WTC11 (cell line): ENCODE results near the gene IFNL4. TPM values are rescaled to one million over a fixed set of nuclear protein-coding genes. Genes with fewer than 3 reads are reported as not detected.
A peak's percentile ranks its signal among the peaks of the same experiment; 100 is the strongest.

Source experiments
- AFF4 ChIP-seq: sonication (generic); formaldehyde crosslinking; IDR thresholded peaks from 2 replicates; pipeline ENCODE4 v1.8.1; 2023; ENCODE audit warnings: mild to moderate bottlenecking, missing genetic modification reagents, borderline replicate concordance
- CREB1 ChIP-seq: sonication (generic); formaldehyde crosslinking; IDR thresholded peaks from 2 replicates; pipeline ENCODE4 v1.8.0; 2023; ENCODE audit warnings: mild to moderate bottlenecking, missing genetic modification reagents
- E2F1 ChIP-seq: sonication (generic); formaldehyde crosslinking; IDR thresholded peaks from 2 replicates; pipeline ENCODE4 v1.8.0; 2022; ENCODE audit warnings: mild to moderate bottlenecking, missing genetic modification reagents
- ESRRA ChIP-seq: sonication (generic); formaldehyde crosslinking; IDR thresholded peaks from 2 replicates; pipeline ENCODE4 v1.8.1; 2022; ENCODE audit warnings: mild to moderate bottlenecking, missing genetic modification reagents, borderline replicate concordance
- FOXJ3 ChIP-seq: sonication (generic); formaldehyde crosslinking; IDR thresholded peaks from 2 replicates; pipeline ENCODE4 v1.9.0; 2021; ENCODE audit warnings: missing genetic modification reagents, mild to moderate bottlenecking, borderline replicate concordance
- HMGA2 ChIP-seq: fragments of 250-450 bp; sonication (Bioruptor Pico); IDR thresholded peaks from 2 replicates; pipeline ENCODE4 v1.4.0; 2021; ENCODE audit warnings: mild to moderate bottlenecking, moderate library complexity
- JUN ChIP-seq: sonication (generic); formaldehyde crosslinking; IDR thresholded peaks from 2 replicates; pipeline ENCODE4 v1.8.0; 2023; ENCODE audit warnings: mild to moderate bottlenecking, missing genetic modification reagents
- KAT7 ChIP-seq: sonication (generic); formaldehyde crosslinking; IDR thresholded peaks from 2 replicates; pipeline ENCODE4 v1.8.1; 2023; ENCODE audit warnings: missing genetic modification reagents, mild to moderate bottlenecking, borderline replicate concordance
- MLX ChIP-seq: sonication (generic); formaldehyde crosslinking; IDR thresholded peaks from 2 replicates; pipeline ENCODE4 v1.8.1; 2023; ENCODE audit warnings: mild to moderate bottlenecking, missing genetic modification reagents, moderate library complexity
- MYBL2 ChIP-seq: sonication (generic); formaldehyde crosslinking; IDR thresholded peaks from 2 replicates; pipeline ENCODE4 v1.8.1; 2023; ENCODE audit warnings: mild to moderate bottlenecking, moderate library complexity, missing genetic modification reagents
- RELA ChIP-seq: sonication (generic); formaldehyde crosslinking; IDR thresholded peaks from 2 replicates; pipeline ENCODE4 v1.8.1; 2022; ENCODE audit warnings: missing genetic modification reagents, mild to moderate bottlenecking, borderline replicate concordance
- SMAD3 ChIP-seq: sonication (generic); formaldehyde crosslinking; IDR thresholded peaks from 2 replicates; pipeline ENCODE4 v1.8.0; 2022; ENCODE audit warnings: missing genetic modification reagents, mild to moderate bottlenecking, borderline replicate concordance
- USF1 ChIP-seq: sonication (generic); formaldehyde crosslinking; IDR thresholded peaks from 2 replicates; pipeline ENCODE4 v1.8.0; 2022; ENCODE audit warnings: mild to moderate bottlenecking, missing genetic modification reagents
- ZNF121 ChIP-seq: sonication (generic); formaldehyde crosslinking; IDR thresholded peaks from 2 replicates; pipeline ENCODE4 v1.8.0; 2023; ENCODE audit warnings: missing genetic modification reagents
- ZNF219 ChIP-seq: sonication (generic); formaldehyde crosslinking; IDR thresholded peaks from 2 replicates; pipeline ENCODE4 v1.8.0; 2023; ENCODE audit warnings: missing genetic modification reagents, mild to moderate bottlenecking, borderline replicate concordance
- ZNF232 ChIP-seq: sonication (generic); formaldehyde crosslinking; IDR thresholded peaks from 2 replicates; pipeline ENCODE4 v1.8.0; 2022; ENCODE audit warnings: mild to moderate bottlenecking, missing genetic modification reagents
- ZNF317 ChIP-seq: sonication (generic); formaldehyde crosslinking; IDR thresholded peaks from 2 replicates; pipeline ENCODE4 v1.8.1; 2023; ENCODE audit warnings: low read depth, mild to moderate bottlenecking, moderate library complexity, missing genetic modification reagents, borderline replicate concordance
- ZNF416 ChIP-seq: fragments of 250-450 bp; sonication (Bioruptor Pico); IDR thresholded peaks from 2 replicates; pipeline ENCODE4 v1.9.0; 2021; ENCODE audit warnings: mild to moderate bottlenecking, inconsistent platforms
- total RNA-seq: library from RNA; stranded (reverse); gene quantifications from 3 replicates; pipeline ENCODE4 v1.2.3, GENCODE V29; 2021
- TF ChIP-seq, protein P1 (sequence below): fragments of 250-450 bp; sonication (Bioruptor Pico); IDR thresholded peaks from 2 replicates; pipeline ENCODE4 v1.9.0; 2021; ENCODE audit warnings: mild to moderate bottlenecking, borderline replicate concordance
- TF ChIP-seq, protein P2 (sequence below): fragments of 200-600 bp; IDR thresholded peaks from 2 replicates; pipeline ENCODE4 v1.8.0; 2022; ENCODE audit warnings: antibody characterized with exemption
- TF ChIP-seq, protein P3 (sequence below): sonication (generic); formaldehyde crosslinking; IDR thresholded peaks from 2 replicates; pipeline ENCODE4 v1.8.1; 2023; ENCODE audit warnings: mild to moderate bottlenecking, moderate library complexity, missing genetic modification reagents
- TF ChIP-seq, protein P4 (sequence below): fragments of 250-450 bp; sonication (Bioruptor Pico); IDR thresholded peaks from 2 replicates; pipeline ENCODE4 v2.1.2; 2022; ENCODE audit warnings: mild to moderate bottlenecking, moderate library complexity

The IFNL4 gene
- total RNA-seq, 1 experiment from 2014 or later, result not detected

DNA sequence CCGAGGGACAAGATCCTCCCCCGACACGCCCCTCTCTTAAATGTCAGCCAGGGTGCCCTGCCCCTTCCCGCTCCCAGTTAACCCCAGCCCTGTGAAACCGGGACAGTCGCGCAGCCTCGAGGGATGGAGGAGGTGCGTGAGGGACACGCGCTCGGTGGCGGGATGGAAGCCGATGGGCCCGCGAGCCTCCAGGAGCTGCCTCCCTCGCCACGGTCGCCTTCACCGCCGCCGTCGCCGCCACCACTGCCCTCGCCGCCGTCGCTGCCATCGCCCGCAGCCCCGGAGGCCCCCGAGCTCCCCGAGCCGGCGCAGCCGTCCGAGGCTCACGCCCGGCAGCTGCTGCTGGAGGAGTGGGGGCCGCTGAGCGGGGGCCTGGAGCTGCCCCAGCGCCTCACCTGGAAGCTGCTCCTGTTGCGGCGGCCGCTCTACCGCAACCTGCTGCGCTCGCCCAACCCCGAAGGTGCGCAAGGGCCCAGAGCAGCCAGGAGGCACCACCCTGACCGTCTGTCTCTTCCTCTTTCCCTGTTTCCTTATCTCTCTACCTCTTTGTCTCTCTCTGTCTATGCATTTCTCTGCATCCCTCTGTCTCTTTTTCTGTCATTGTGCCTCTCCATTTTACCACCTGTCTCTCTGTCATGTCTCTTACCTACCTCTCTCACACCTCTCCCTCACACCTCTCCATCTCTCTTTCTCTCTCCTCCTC is 51.6 kb downstream of the IFNL4 start, which contains the start of gene NCCRP1 (continued):
- TF ChIP-seq AFF4 (CRISPR knock-in tag) (no peak), MYBL2 (CRISPR knock-in tag) (peak; percentile 80; the same call in 1 of the 2 replicates), HMGA2 (CRISPR knock-in tag) (no peak), RELA (peak; percentile 94; the same call in 1 of the 2 replicates), ESRRA (CRISPR knock-in tag) (0 out of 2 replicates have a peak, but pooled peaks have one; percentile 34), FOXJ3 (CRISPR knock-in tag) (no peak), JUN (CRISPR knock-in tag) (peak; percentile 72; the same call in 1 of the 2 replicates), KAT7 (CRISPR knock-in tag) (no peak), MLX (CRISPR knock-in tag) (no peak), ZNF219 (CRISPR knock-in tag) (no peak), ZNF232 (CRISPR knock-in tag) (0 out of 2 replicates have a peak, but pooled peaks have one; percentile 41), ZNF416 (CRISPR knock-in tag) (no peak), ZNF121 (CRISPR knock-in tag) (peak; percentile 58; the same call in 1 of the 2 replicates), ZNF317 (no peak), E2F1 (CRISPR knock-in tag) (no peak), USF1 (CRISPR knock-in tag) (peak; percentile 50; the same call in 1 of the 2 replicates), SMAD3 (CRISPR knock-in tag) (0 out of 2 replicates have a peak, but pooled peaks have one; percentile 72), CREB1 (CRISPR knock-in tag) (no peak)
- TF ChIP-seq, protein P1, sequence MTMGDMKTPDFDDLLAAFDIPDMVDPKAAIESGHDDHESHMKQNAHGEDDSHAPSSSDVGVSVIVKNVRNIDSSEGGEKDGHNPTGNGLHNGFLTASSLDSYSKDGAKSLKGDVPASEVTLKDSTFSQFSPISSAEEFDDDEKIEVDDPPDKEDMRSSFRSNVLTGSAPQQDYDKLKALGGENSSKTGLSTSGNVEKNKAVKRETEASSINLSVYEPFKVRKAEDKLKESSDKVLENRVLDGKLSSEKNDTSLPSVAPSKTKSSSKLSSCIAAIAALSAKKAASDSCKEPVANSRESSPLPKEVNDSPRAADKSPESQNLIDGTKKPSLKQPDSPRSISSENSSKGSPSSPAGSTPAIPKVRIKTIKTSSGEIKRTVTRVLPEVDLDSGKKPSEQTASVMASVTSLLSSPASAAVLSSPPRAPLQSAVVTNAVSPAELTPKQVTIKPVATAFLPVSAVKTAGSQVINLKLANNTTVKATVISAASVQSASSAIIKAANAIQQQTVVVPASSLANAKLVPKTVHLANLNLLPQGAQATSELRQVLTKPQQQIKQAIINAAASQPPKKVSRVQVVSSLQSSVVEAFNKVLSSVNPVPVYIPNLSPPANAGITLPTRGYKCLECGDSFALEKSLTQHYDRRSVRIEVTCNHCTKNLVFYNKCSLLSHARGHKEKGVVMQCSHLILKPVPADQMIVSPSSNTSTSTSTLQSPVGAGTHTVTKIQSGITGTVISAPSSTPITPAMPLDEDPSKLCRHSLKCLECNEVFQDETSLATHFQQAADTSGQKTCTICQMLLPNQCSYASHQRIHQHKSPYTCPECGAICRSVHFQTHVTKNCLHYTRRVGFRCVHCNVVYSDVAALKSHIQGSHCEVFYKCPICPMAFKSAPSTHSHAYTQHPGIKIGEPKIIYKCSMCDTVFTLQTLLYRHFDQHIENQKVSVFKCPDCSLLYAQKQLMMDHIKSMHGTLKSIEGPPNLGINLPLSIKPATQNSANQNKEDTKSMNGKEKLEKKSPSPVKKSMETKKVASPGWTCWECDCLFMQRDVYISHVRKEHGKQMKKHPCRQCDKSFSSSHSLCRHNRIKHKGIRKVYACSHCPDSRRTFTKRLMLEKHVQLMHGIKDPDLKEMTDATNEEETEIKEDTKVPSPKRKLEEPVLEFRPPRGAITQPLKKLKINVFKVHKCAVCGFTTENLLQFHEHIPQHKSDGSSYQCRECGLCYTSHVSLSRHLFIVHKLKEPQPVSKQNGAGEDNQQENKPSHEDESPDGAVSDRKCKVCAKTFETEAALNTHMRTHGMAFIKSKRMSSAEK (CRISPR knock-in tag), result no peak
- TF ChIP-seq, protein P2, sequence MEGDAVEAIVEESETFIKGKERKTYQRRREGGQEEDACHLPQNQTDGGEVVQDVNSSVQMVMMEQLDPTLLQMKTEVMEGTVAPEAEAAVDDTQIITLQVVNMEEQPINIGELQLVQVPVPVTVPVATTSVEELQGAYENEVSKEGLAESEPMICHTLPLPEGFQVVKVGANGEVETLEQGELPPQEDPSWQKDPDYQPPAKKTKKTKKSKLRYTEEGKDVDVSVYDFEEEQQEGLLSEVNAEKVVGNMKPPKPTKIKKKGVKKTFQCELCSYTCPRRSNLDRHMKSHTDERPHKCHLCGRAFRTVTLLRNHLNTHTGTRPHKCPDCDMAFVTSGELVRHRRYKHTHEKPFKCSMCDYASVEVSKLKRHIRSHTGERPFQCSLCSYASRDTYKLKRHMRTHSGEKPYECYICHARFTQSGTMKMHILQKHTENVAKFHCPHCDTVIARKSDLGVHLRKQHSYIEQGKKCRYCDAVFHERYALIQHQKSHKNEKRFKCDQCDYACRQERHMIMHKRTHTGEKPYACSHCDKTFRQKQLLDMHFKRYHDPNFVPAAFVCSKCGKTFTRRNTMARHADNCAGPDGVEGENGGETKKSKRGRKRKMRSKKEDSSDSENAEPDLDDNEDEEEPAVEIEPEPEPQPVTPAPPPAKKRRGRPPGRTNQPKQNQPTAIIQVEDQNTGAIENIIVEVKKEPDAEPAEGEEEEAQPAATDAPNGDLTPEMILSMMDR, result no peak
- TF ChIP-seq, protein P3, sequence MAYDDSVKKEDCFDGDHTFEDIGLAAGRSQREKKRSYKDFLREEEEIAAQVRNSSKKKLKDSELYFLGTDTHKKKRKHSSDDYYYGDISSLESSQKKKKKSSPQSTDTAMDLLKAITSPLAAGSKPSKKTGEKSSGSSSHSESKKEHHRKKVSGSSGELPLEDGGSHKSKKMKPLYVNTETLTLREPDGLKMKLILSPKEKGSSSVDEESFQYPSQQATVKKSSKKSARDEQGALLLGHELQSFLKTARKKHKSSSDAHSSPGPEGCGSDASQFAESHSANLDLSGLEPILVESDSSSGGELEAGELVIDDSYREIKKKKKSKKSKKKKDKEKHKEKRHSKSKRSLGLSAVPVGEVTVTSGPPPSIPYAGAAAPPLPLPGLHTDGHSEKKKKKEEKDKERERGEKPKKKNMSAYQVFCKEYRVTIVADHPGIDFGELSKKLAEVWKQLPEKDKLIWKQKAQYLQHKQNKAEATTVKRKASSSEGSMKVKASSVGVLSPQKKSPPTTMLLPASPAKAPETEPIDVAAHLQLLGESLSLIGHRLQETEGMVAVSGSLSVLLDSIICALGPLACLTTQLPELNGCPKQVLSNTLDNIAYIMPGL, result 0 out of 2 replicates have a peak, but pooled peaks have one; percentile 44
- TF ChIP-seq, protein P4, sequence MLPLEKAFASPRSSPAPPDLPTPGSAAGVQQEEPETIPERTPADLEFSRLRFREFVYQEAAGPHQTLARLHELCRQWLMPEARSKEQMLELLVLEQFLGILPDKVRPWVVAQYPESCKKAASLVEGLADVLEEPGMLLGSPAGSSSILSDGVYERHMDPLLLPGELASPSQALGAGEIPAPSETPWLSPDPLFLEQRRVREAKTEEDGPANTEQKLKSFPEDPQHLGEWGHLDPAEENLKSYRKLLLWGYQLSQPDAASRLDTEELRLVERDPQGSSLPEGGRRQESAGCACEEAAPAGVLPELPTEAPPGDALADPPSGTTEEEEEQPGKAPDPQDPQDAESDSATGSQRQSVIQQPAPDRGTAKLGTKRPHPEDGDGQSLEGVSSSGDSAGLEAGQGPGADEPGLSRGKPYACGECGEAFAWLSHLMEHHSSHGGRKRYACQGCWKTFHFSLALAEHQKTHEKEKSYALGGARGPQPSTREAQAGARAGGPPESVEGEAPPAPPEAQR (CRISPR knock-in tag), result no peak
